ENCODE data around the gene ZNF182.
"Not testable (repeated sequence)": the region's sequence is repeated elsewhere in the genome, so short reads cannot be mapped to it uniquely, and the experiment has no call there.

Gene ZNF182

DNA sequence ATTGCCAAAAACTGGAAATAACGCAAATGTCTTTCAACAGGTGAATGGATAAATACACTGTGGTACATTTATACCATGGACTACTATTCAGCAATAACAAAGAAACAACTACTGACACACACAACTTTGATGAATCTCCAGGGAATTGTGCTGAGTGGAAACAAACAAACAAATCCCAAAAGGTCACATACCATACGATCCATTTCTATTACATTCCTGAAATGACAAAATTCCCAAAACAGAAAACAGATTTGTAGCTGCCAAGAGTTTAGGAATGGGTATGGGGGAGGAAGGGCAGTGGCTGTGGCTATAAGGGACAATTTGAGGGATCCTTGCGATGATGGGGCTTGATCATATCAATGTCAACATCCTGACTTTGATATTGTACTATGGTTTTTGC is 2.5 kb downstream of the ZNF182 start:
- peak; percentile 2 for DNase-seq

DNA sequence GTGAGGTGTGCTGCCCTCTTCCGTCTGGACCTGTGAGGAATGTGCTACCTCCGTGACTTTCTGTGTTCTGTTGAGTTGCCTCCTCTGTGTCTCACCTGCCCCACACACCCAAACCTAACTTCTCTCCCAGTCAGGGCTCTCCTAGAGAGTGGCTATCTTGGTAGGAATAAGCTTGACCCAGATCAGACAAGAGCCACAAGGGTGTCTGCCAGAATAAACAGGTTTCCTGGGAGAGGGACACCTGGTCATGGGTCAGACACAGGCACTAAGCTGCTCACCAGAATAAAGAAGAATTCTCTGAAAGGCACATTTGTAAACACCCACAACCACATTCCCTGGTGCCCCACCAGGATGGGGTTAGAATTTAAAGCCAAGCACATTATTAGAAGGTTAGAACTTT is 11.1 kb downstream of the ZNF182 start:
- DNase-seq: no peak

DNA sequence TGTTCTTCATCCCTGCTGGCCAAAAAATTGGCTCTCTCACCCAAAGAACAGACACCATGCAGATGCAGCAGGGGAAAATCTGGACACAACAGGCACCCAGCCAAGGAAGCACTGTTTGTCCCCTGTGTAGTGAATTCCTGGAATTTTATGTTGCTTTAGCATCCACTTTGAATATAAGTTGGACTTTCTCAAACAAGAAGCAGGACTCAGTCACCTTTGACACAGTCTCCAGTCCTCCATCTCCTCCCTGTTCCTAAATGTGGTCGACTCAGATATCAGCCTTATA is 11.8 kb downstream of the ZNF182 start:
- DNase-seq: peak; percentile 14

DNA sequence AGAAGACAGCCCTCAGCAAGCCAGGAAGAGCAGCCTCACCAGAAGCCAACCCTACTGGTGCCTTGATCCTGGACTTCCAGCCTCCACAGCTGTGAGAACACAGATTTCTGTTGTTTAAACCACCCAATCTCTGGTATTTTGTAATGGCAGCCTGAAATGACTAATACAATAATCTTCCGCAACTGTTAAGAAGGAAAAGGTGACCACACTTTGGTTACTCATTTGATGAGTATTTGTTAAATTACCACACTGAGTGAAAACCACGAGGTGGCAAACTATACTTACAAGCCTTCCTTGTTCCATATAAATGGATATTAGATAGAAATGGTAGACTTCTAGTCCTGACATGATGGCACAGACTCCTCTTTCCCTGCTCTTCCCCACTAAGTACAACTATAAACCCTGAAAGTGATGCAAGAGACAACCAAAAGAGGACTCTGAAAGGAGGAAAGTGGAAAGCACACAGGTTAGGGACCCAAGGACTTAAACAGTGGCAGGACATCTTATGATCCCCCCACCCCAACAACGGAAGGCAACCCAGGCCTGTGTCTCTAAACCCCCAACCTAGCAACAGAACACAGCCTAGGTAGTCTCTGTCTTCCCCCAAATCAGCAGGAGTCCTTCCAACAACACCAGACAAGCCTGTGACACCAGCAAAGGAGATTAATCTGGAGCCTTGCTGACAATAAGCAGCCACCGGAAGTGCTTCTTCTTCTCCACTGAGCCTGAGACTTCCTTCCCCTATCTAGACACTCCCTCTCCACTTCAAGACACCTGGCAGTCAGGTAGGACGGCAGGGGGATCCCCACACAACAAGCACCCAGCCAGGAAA is 12.3 kb downstream of the ZNF182 start:
- peak; percentile 41 for DNase-seq

DNA sequence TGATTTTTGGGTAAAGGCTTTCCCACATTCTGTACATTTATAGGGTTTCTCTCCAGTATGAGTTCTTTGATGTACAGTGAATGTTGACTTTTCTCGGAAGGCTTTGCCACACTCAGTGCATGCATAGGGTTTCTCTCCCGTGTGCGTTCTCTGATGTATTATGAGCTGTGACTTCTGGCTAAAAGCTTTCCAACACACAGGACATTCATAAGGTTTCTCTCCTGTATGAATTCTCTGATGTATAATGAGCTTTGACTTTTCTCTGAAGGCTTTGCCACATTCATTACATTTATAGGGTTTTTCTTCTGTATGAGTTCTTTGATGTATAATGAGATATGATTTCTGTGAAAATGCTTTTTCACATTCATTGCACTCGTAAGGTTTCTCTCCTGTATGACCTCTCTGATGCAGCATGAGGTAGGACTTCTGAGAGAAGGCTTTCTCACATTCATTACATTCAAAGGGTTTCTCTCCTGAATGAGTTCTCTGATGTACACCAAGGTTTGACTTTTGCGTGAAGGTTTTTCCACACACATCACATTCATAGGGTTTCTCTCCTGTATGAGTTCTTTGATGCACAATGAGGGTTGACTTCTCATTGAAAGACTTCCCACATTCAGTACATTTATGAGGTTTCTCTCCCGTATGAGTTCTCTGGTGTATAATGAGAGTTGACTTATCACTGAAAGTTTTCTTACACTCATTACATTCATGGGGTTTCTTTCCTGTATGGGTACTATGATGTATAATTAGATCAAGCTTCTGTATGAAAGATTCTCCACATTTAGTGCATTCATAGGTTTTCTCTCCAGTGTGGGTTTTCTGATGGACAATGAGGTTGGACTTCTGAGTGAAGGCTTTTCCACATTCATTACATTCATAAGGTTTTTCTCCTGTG is 27.3 kb downstream of the ZNF182 start:
- no peak for DNase-seq

DNA sequence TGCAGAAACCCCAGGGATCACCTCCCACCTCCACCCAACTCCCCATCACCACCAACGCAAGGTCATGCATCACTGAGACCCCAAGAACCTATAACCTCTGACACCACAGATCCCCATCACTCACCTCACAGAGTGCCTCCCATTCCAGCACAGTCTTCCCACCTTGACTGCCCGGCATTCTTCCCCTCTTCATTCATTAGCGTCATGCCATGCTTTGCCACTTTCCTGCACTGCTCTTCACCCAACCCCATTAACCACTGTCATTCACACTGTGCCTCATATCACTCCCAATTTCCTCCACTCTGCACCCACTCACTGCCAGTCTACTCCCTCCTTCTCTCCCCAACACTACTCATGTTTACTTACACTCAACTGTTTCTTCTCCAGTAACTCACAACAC is 30.6 kb downstream of the ZNF182 start:
- DNase-seq: no peak

DNA sequence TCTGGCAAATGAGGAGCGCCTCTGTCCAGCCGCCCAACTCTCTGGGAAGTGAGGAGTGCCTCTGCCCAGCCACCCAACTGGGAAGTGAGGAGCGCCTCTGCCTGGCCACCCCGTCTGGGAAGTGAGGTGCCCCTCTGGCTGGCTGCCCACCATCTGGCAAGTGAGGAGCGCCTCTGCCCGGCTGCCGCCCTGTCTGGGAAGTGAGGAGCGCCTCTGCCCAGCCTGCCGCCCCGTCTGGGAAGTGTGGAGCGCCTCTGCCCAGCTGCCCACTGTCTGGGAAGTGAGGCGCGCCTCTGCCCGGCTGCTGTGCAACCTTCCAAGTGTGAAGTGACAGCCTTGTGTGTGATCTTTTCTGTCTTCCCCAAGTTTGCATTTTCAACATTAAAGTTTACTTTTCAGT is 38.3 kb downstream of the ZNF182 start:
- not testable (repeated sequence) for DNase-seq

DNA sequence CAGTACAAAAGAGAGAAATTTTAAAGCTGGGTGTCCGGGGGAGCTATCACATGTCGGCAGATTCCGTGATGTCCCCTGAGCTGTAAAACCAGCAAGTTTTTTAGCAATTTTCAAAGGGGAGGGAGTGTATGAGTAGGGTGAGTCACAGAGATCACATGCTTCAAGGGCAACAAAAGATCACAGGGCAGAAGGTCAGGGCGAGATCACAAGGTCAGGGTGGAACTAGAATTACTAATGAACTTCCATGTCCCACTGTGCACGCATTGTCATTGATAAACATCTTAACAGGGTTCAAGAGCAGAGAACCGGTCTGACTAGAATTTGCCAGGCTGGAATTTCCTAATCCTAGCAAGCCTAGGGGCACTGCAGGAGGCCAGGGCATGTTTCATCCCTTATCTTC is 42.0 kb downstream of the ZNF182 start:
- DNase-seq: not testable (repeated sequence)

DNA sequence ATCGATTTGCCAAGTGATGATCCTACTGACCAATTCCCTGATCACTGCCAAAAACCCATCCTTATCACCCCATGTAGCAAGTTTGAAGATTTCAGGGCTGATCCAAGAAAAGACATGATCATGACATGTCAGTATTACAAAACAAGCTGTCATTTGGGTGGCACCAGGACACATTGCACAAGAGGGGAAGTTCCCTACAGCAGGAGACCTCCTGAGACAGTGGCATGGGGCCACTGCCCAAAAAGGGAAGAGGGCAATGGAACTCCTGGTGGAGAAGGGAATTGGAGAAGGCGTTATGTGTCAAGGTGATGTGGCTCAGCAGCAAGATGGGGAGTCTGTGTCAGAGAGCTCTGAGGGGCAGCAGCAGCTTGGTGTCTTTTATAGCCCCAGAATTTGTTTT is 43.4 kb downstream of the ZNF182 start:
- no peak for DNase-seq

DNA sequence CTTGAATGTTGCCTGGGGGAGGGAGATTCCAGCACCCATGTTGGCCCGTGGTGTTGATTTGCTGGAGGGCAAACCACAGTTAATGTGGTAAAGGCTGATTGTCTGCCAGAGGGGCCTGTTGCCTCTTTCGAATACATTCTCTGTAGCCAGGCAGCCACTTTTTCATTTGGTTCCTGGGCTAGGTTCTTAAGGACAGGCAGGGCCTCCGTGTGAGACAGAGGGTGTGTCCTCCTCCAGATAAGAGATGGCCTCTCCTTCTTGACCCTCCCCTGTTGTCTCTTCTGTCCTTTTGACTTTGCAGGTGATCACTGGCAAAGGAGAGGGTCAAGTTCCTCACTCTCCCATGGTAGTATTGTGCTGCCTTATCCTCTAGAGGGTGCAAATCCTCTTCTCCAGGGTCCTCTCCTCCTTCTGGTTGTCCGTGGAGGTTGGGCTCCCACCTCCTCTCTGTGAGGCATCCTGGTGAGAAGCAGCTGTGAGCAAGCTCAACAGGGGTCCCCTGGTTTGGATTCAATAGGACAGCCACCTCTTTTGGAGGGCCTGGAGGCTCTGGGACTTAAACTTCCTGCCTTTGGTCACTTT is 44.9 kb downstream of the ZNF182 start:
- peak; percentile 1 for DNase-seq

DNA sequence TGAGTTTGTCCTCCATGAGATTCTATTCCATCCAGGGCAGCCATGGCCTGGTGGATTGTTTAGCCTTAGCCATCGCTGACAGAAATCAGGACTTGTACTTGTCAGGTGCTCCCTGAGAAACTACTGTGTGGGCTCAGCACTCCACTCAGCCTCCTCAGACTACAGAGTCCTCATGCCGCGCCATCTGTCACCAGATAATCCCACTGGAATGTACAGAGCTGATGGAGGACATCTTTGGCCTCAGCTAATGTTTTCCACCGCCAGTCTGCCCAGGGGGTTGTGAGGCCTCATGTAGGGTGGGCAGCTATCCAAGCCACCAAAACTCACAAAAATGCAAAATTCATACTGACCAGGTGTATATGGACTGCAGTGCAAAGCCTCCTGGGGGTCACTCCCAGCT is 45.6 kb downstream of the ZNF182 start:
- peak; percentile 0 for DNase-seq

DNA sequence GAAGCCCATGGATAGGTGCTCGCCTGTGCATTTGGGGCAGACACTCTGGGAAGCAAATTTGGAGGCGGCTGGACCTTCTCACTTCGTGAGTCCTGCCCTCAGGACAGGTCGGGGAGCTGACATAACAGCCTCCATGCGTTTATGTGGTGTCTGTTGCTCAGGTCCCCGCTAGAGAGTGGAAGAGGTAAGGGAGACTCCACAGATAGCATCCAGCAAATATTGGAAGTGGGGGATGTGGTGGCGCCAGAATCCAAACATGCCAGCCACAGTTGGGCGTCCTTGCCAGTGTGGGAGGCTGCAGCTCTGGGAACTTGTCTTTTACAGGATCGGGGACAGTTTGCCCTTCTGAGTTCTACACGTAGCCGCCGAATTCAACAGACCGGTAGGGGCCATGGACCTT is 47.8 kb downstream of the ZNF182 start:
- DNase-seq: no peak

DNA sequence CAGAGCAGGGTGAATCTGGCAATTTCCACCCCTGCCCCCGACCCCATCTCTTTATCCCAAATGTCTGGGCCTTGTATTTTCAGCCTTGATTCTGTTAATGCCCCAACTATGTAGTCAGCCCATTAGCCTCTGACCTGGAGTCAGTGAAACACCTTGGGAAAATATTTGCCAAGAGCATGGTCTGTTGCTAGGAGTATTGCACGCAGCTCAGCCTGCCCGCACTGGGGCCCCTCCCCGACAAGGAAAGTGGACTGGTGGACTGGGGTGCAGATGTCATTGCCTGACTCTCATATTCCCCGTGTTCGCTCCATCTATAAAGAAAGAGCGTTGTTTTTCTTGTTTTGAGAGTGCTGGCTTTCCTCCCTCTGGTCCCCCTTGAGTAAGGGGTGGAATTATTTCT is 48.5 kb downstream of the ZNF182 start:
- not testable (repeated sequence) for DNase-seq

DNA sequence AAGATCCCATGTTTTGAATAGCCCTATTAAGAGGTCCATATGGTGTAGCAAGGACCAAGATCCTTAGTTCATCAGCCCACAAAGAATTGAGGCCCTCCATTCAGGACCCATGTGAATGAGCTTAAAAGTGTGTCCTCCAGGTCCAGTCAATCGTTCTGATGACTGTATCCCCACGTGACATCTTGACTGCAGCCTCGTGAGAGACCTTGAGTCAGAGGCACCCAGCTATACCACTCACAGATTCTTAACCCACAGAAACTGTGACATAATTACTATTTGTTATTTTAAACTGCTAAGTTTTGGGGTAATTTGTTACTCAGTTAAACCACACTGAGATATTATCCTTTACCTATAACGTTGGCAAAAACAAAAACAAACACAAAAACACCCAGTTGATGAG is 62.4 kb downstream of the ZNF182 start:
- DNase-seq: no peak

DNA sequence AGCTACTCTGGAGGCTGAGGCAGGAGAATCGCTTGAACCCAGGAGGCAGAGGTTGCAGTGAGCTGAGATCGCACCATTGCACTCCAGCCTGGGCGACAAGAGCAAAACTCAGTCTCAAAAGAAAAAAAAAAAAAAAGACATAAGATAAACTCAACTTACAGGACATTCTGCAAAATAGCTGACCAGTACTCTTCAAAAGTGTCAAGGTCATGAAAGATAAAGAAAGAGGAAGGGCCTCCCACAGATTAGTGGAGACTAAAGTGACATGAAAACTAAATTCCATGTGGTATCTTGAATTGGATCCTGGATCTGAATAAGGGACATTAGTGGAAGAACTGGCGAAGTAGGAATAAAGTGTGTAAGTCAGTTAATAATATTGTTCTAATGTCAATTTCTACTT is 63.3 kb downstream of the ZNF182 start:
- DNase-seq: no peak

DNA sequence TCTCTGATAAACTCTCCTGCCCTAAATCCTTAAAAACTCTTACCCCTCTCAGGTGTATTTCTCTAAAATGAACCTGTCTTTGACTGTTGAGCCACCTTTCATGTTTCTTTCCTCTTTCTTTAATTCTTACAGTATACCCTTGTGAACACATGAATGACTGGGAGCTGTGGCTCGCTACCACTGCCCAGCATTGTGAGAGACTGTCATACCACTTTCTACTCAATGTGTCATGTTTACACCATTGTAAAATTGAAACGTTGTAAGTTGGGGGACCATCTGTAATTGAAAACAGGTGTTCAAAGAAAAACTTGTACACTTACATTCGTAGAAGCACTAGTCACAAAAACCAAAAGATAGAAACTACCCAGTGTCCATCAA is 66.9 kb downstream of the ZNF182 start:
- no peak for DNase-seq

DNA sequence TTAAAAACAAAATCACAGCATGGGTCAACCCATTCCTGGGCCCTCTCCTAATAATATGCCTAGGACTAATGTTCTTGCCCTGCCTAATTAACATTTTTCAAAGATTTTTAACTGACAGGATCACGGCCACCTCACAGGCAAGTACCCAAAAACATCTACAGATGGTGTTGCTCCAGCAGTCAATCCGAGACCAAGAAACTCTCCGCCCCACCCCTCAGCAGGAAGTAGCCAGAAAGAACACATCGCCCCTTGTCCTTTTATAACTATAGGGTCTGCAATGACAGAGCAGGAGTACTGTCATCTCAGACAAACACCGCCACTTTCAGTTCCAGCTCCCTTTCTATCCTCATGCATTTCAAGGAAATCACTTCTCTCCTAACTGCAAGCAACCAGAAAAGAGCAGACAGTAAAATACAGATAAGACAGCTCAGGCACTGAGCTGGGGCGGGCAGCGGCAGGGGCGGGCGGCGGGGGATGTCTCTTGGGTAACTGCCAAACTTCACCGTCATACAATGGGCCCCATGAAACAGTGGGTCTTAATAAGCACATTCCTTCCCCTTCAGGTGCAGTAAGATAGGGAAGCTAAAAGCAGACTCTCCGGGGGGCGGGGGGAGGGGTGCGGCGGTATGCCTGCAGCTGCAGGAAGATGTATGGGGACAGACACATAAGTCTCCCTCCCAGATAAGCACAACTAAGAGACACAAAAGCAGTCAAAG is 67.4 kb downstream of the ZNF182 start:
- DNase-seq: no peak

DNA sequence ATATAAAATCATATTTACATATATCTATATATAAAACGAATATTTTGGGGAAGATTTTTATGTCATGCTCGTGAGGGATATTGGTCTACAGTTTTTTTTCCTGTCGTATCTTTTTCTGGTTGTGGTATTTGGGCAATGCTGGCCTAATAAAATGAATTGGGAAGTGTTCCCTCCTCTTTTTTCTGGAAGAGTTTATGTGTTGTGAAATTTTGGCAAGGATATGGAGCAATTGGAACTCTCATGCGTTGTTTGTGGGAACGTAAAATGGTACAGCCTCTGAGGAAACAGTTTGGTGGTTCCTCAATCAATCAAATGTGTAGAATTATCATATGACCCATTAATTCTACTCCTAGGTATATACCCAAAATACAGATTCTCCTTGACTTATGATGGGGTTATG is 69.8 kb downstream of the ZNF182 start:
- DNase-seq: no peak

DNA sequence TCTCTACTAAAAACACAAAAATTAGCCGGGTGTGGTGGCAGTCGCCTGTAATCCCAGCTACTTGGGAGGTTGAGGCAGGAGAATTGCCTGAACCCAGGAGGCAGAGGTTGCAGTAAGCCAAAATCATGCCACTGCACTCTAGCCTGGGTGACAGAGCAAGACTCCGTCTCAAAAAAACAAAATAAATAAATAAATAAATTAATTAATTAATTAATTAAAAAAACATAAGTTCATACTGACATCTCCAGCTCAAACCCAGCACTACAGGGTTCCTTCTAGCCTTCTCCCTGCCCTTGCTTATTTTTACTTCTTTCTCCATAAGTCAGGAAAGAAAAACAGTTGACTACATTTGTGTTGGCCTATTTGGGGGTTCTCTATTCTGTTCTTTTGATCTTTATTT is 71.8 kb downstream of the ZNF182 start:
- not testable (repeated sequence) for DNase-seq

DNA sequence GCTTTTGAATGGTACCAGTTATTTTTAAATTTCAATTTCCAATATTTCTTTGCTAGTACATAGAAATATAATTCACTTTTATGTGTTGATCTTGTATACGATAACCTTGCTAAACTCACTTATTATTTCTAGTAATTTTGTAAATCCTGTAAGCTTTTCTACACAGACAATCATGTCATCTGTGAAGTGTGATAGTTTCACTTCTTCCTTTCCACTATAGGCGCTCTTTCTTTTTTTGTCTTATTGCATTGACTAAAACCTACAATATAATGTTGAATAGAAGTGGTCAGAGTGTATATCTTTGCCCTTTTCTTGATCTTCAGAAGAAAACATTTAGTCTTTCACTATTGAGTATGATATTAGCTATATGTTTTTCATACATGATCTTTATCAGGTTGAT is 76.6 kb downstream of the ZNF182 start:
- no peak for DNase-seq
